ENCODE data around the gene LRRC47.

LRRC47 gene

DNA sequence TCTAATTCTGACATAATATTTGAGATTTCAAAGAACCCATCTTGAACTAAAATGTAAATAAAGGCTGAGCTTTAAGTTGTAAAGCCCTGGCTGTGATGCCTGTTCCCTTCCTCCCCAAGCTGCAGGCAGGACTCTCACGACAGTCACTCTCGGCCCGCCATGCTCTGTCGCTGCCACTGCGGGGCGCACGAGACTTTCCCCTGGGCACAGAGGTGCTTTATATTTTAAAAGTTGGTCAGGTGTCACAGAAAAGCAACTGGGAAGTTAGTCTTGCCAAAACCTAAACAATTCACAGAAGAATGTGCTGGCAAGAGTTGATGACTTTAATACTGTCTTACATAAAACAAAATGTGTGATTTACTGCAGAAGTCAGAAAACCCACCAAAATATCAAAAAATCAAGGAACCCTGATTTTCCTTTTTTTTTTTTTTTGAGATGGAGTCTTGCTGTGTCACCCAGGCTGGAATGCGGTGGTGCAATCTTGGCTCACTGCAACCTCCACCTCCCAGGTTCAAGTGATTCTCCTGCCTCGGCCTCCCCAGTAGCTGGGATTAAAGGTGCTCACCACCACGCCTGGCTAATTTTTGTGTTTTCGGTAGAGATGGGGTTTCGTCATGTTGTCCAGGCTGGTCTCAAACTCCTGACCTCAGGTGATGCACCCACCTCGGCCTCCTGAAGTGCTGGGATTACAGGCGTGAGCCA, 10.7 kb downstream of the LRRC47 start:
- no peak for DNase-seq

DNA sequence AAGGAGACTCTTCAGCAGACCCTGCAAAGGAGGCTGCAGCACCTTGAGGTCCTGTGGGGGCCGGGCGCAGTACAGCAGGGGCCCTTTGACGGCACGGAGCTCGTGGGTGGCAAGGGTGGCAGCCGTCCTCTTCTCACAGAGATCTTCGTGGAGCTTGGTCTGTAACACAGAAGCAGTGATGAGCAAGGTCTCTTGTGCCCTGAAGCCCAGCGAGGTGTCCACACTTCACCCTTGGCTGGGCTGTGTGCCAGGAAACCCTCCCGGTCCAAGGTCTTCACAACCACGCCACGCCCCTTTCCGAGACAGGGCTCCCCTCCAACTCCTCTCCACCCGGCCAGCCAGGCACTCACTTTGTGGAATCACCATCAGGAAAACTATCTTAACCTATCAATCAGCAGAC, 11.3 kb downstream of the LRRC47 start:
- no peak for DNase-seq

DNA sequence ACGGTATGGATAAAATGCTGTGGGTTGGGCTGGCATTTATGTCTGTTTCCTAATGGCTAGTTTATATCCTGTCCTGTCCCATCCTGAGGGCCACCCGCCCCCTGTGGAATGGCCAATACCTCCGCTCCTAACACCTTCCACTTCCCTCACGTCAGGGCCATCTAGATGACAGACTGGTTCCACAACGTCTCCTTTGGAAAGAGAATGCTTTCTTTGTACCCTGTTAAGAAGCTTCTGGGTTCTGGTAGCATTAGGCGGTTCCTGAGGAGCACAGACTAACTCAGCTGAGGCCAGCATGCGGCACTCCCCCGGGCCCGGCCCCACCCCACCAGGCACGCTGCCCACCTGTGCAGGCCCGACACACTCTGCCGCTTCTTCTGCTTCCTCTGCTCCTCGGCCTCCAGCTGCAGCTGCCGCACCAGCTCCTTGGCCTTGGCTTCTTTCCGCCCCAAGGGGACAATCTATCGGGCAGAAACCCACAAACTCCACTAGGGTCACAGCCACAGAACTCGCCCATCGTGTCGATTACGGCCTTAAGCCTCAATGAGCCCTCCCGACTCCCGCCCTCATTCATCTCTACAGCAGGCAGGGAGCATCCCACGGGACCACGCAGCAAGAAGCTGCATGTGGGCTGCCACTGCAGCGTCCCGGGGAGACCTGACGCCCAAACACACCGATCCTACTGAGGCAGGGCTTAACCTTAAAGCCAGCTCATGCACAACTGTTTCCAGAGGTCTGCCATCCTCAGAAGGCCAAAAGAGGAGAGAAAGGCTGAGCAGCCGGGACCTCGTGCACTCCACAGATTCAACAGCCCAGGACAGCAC, 12.4 kb downstream of the LRRC47 start:
- no peak for DNase-seq

DNA sequence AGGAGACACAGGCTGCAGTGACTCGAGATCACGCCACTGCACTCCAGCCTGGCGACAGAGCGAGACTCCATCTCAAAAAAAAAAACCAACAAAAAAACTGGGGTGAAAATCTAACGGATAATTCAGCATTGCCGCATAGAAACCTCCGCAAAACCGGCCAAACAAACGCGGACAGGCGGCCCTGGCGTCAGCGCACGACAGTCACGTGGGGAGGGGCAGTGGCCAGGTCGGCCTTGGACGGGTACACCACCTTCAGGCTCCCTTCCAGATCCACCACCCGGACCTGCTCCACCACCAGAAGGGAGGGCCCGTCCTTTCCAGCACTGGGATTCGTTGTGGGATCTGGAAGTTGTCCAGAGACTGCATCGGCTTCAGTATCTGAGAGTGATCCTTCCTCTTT, 15.4 kb downstream of the LRRC47 start:
- DNase-seq: no peak

DNA sequence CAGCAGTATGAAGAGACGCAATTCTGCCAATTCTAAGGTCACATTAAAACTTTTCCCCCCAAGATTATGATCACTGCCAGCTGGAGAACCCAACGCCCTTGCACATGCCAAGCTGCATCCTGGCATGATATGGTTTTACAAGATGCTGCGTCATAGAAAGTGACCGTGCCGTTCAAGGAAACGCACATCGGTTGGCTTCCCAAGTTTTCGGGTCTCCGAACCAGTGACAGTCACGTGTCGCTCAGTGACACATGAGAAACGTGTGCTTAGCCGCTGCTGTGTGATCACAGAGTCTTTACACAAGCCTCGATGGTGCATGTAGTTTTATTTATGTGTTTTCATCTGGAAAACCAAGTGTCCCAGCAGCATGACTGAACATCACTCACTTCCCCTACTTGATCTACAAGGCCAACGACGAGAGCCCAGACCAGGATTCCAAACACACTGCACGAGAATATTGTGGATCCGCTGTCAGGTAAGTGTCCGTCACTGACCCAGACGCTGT, 16.3 kb downstream of the LRRC47 start:
- DNase-seq: no peak

DNA sequence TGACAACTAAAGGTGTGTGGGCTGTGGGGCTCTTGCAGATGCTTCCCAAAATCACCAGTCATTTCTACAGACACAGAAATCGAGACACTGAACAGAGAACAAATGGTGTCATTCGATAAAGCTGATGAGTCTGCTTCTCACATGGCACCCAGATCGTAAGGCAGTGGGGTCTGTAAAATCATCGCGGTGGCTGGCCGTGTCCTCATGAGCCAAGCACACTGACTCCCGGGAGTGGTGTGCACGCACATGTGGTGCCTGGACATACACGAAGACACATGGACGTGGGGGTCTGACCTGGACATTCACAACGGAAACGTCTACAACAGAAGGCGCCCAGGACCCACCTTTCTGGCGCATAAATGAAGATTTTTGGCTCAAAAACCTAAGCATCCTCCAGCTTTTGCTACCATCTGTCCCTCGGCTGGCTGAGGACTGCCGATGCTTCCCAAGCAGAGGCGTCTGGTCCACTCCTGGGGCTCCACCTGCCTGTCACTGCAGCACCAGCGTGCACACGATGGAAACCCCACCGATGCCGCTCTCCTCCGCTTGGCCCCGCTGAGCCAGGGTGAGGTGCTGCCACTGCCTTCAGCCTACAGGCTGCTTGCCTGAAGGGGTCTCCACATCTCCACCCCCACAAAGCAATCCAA, 16.9 kb downstream of the LRRC47 start:
- no peak for DNase-seq

DNA sequence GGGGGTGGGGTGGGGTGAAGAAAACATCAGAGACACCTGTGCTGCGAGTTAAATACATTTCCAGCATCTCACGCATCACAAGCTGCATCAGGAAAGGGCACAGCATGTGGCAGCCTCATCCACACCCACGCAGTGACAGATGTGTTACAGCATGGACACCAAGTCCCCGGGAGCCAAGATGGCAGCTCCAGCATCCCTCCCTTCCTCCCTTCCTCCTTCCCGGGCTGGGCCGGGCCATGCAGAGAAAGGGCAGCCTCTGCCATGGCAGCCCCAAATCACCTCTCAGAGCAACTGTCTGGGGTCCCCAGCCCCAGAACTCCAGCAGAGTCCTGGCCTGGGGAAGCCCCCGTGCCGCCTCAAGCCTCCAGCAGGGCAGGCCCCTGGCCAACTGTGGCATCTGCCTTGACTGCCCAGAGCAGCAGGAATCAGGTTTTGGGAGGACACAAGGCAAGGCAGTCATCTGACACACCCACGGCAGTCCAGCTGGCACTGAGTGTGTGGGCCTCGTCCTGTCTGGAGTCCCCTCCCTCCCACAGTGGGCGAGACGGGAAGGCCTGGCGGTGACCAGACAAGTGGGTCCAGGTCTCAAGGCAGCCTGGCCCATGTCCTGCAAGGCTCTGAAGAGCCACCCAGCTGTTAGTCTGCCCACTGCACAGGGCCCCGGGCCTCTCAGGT, 17.6 kb downstream of the LRRC47 start:
- DNase-seq: no peak

DNA sequence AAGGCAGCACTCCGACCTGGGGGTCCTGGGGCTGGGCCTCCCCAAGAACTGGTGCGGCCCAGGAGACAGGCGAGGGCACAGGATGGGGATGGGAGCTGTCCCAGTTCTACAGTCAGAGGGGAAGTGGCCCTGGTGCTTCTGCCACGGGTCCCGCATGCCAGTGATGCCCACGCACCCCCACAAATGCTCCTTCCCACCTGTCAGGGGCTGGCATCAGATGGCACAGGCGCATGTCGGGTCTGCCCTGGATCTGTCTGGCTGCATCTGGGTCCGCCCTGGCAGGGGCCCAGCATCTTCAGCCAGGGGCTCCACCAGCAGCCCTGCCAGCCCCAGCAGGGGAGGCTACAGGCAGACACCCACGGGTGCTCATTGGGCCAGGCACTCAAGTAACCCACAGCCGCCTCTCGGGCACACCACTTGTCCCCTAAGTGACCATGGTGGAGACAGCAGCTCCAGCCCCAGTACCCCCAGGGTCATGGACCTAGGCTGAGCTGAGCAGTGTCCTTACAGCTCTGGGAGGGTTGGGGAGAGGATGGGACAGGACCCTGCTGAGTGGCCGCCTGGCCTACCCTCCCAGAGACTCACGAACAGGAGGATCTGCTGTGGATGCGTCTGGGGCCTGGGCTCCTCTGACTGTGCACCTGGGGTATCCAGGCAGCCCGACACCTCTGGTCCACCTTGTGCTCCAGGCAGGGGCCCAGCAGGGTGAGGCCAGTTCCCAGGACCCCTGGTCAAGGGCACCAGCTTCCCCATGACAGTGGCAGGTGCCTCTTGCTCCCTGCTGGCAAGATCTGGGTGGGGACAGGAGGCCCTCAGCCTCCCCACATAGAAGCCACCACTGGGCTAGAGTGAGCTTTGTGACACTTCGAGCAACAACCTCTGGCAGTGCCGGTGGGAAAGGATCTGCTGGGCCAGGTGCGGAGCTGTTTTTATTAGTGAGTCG, 18.4 kb downstream of the LRRC47 start:
- DNase-seq: no peak

DNA sequence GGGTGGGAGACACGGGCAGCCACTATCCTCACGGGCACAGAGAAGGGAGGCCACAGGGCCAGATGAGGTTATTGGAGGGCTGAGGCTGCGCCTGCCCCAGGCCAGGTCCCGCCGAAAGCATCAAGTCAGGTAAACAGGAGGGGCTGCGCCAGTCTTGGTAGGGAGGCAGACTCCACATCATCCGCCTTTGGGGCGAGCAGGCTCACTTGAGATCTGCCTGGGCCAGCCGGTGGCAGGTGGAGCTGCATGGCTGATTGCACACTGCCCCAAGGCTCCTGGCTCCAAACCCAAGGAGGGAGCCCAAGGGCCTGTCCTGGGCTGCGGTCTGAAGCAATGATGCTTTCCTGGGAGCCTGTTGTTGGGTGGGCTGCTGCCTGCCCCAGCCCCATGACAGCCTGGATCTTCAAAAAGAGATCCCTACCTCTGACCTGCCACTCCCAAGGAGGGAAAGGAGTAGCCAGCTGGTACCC, 19.2 kb downstream of the LRRC47 start:
- DNase-seq: no peak

DNA sequence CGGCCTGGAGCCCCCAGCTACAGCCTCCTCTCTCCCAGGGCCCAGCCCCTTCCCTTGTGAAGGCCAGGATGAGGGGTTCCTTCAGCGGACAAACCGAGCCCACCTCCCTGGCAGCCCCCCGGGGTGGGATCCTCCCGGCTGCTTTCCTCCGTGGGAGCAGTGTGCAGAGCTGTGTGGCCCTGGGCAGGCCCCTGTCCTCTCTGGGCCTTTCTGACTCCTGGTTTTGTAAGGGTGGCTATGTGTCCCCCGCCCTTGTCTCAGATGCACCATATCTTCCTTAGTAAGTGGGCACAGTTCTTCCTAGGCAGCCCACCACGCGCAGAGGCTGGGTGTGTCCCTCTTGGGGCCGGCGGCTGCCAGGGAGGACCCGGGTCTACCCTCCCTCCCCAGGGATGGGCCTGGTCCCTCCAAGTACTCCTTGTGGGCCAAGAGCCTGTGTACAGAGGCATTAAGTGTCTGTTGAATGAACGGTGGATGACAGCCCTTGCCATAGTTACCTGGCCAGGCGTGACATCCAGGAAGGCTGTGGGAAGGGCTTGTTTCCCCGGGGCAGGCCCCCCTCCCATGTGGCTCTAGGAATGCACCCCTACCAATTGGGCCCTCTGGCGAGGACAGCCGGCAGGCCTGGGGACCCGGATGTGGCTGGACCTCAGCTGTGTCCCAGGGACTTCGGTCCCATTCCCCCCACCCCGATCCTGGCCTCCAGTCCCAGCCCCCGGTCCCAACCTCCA, 19.9 kb downstream of the LRRC47 start:
- DNase-seq: peak; percentile 16 to 60

DNA sequence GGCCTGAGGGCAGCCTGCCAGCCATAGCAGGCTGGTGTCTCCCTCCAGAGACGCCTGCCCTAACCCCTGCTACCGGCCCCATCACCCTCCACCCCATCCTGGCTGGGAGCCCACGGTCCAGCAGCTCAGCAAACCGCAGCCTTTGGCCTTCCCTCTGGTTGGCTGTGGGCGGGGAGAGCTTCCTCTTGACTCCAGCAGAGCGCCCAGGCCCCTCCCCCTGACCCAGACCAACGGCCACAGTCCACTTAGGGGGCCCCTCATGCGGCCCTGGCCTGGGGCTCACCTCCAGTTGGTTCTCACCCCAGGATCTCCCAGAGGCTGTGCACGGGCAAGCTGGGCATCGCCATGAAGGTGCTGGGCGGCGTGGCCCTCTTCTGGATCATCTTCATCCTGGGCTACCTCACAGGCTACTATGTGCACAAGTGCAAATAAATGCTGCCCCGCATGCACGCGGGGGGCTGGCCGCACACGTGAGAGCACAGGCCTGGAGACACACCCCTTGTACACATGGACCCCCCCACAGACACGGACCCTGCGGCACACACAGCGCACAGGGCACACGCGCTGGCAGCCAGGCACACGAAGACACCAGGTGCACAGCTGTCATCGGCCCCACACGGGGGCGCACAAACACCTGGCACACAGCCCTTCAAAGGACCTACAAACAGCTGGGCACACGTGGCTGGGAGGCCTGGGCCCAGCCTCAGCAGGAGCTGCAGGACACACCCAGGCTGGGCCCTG, 20.6 kb downstream of the LRRC47 start:
- peak; percentile 23 to 66 for DNase-seq

DNA sequence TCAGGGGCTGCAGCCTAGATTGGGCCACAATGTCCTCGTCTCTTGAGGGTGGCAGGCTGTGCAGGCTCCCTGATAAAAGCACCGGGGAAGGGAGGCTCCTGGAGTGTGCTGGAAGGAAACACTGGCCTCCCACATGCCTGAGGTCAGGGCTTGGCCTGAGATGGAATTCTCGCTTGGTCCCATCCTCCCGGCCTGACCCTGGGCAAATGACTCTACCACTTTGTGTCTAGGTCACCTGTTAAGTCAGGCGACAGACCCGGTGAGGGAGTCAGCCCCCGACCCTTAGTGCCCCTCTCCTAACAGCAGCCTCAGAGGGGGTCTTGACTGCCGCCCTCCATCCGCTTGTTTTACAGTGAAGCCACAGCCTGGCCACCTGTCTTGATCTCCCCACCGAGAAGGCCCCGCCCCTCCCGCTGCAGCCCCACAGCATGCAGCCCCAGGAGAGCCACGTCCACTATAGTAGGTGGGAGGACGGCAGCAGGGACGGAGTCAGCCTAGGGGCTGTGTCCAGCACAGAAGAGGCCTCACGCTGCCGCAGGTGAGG, 21.3 kb downstream of the LRRC47 start:
- no peak for DNase-seq

DNA sequence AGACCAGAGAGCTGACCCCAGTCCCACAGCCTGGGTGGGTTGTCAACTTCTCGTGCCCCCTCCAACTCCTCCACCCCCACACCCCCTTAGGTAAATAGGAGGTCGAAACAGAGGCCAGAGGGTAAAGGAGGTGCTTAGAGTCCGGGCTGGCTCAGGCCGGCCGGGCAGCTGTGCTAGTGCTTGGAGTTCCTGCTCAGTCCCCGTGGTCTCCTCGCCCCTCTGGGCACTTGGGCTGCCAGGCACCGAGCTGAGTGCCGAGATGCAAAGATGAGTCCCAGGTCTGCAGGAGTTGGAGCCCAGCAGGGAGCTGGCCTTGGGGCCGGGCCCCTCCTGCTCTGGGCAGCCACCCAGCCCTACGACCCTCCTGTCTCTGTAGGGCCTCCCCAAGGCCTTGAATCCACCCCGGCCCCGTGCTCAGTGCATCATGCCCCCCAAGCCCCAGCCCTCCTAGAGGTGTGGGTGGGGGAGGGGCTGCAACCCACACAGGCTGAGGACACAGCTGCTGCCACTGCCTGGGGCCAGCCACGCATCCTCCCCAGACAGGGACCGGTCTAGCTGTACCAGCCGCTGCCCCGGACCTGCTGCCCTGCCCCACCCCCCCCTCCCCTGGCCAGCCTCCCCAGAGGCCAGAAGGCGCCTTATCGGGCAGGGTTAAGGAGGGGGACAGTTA, 21.9 kb downstream of the LRRC47 start:
- no peak for DNase-seq

DNA sequence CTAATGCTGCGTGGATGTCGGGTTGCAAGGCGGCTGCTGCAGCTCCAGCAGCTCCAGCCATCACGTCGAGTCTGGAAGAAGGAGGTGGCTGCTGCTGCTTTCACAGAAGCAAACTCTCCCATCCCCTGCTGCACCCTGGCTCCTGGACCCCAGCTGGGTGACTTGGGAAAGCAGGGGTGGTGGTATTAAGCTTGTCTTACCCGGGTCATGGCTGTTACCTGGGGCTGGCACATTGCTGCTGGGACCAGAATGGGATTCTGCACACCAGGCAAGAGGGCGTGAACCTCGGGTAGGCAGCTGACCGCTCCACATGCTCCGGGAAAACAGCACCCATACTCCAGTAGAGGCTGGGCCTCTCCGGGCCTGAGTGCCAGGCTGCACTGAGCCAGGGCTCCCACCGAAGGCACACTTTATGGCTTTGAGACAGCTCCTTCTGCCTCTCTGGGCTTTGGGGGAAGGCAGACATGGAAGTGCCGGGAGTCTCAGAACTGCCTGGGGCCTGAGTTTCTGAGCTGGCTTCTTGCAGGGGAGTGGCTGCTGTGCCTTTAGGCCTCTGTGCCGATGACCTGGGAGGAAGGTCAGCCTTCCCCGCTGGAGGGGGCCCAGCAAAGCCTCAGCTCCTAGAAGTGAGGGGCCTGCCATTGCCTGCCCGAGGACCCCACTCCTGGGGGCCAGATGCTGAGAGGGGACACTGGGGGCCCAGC, 22.6 kb downstream of the LRRC47 start:
- no peak for DNase-seq

DNA sequence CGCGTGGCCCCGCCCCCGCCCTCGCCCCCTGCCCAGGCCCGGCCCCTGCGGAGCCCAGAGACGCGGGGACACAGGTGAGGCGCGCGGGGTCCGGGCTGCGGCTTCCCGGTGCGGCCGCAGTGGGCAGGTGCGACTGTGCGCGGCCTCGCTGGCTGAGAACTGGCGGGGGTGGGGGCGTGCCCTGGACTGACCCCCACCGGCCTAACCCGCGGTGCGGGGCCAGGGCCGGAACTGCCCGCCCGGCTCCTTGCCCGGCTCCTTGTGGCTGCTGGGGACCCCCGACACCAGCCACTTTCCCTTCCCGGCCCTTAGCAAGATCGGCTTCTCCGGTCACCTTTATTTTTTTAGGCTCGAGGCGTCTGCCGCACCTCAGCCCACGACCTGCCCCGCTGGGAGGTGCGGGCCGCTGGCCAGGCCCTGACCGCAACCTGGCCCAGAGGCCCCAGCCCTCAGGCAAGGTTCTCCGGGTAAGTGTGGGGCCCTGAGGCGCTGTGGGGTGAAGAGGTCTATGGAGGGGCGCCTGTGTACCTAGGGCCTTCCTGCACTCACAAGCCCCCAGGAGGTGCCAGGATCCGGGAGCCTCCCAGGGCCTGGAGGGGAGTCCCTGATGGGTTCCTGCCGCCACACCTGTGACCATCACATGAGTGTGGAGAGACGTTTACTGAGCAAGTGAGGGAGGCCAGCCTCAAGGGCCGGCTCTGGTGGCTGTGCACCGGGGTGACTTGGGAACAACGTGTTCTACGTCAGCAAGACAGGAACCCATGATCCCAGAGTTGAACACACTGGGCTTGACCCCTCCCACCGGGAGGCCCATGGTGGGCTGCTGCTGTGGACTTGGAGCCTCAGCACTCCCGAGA, 23.4 kb downstream of the LRRC47 start, which contains the start of gene SMIM1:
TSS of gene SMIM1 (plus strand) at position 35 of the 857 bp plus-strand sequence. CDS start 2,625 bp downstream, outside the sequence.
- no peak for DNase-seq

DNA sequence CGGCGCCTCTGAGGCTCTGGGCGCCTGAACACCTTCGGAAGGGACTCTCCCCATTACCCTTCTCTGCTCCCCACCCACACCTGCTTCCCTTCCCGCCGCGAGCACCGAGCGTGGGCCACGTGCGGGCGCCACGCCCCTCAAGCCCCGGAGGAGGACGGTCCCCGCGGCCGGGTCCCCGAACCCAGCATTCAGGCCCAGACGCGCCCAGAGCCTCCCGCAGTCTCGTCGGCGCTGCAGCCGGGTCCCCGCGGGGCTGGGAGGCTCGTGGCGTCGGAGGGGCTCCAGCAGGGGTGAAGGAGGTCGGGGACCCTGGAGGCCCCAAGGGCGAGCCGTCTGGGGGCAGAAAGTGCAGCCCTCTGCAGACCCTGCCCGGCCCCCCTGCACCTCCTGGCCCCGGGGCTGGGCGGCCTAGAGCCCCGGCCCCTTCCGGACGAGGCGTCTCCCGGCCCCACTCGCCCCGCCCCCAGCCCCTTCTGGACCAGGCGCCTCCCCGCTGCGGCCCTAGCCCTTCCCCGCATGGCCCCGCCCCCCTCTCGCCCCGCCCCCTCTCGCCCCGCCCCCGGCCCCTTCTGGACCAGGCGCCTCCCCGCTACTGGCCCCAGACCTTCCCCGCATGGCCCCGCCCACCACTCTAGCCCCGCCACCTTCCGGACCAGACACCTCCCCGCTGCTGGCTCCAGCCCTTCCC, 24.1 kb downstream of the LRRC47 start:
- DNase-seq: peak; percentile 1 to 65

Data from NCI-H187 (cell line).